ENCODE data around the gene JAZF1.

JAZF1 gene

GRCh38 chr7:28052933-28053332, 127.7 kb downstream of the JAZF1 start:
- no peaks in the 10 kb centered on the region for H3K36me3 ChIP-seq
- H3K9me3 ChIP-seq: no peaks in the 10 kb centered on the region
- no peak overlapping the region for H3K27ac ChIP-seq
- no peak overlapping the region for H3K4me3 ChIP-seq (ENCODE audit: low read depth in 1 of 2, low read length in 1 of 2)
- TF ChIP-seq, protein P1, sequence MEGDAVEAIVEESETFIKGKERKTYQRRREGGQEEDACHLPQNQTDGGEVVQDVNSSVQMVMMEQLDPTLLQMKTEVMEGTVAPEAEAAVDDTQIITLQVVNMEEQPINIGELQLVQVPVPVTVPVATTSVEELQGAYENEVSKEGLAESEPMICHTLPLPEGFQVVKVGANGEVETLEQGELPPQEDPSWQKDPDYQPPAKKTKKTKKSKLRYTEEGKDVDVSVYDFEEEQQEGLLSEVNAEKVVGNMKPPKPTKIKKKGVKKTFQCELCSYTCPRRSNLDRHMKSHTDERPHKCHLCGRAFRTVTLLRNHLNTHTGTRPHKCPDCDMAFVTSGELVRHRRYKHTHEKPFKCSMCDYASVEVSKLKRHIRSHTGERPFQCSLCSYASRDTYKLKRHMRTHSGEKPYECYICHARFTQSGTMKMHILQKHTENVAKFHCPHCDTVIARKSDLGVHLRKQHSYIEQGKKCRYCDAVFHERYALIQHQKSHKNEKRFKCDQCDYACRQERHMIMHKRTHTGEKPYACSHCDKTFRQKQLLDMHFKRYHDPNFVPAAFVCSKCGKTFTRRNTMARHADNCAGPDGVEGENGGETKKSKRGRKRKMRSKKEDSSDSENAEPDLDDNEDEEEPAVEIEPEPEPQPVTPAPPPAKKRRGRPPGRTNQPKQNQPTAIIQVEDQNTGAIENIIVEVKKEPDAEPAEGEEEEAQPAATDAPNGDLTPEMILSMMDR (IDR thresholded peaks at IDR 0.05): no peak
- H3K4me1 ChIP-seq (ENCODE audit: control insufficient read depth in 1 of 2, insufficient read depth in 1 of 2, low read depth in 1 of 2, low read length in 1 of 2): peaks cover 10 to 13% of the 10 kb centered on the region in 2 experiments
- H3K27me3 ChIP-seq: no peaks in the 10 kb centered on the region

DNA sequence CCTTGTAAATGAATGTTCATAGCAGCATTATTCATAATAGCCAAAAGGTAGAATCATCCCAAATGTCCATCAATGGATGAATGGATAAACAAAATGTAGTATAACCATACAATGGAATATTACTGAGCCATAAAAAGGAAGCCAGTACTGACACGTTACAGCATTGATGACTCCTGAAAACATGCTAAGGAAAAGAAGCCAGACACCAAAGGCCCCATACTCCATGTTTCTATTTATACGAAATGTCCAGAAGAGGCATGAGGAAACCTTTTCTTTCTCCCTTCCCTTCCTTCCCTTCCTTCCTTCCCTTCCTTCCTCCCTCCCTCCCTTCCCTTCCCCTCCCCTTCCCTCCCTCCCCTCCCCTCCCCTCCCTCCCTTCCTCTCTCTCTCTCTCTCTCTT, 131.9 kb downstream of the JAZF1 start:
- Histone ChIP-seq H3K27me3 (no peaks in the 10 kb centered on the region), H3K4me3 (ENCODE audit: low read depth in 1 of 2, low read length in 1 of 2) (no peak overlapping the region), H3K4me1 (ENCODE audit: control insufficient read depth in 1 of 2, insufficient read depth in 1 of 2, low read depth in 1 of 2, low read length in 1 of 2) (no peaks in the 10 kb centered on the region), H3K9me3 (no peaks in the 10 kb centered on the region), H3K36me3 (no peaks in the 10 kb centered on the region), H3K27ac (no peak overlapping the region)
- TF ChIP-seq, protein P1 (IDR thresholded peaks at IDR 0.05): no peak

- TF ChIP-seq, protein P1 (IDR thresholded peaks at IDR 0.05): no peak
- H3K27me3 ChIP-seq: no peaks in the 10 kb centered on the region
- H3K27ac ChIP-seq: no peak overlapping the region
Measured at GRCh38 chr7:28046035-28046434, 134.6 kb downstream of the JAZF1 start.

DNA sequence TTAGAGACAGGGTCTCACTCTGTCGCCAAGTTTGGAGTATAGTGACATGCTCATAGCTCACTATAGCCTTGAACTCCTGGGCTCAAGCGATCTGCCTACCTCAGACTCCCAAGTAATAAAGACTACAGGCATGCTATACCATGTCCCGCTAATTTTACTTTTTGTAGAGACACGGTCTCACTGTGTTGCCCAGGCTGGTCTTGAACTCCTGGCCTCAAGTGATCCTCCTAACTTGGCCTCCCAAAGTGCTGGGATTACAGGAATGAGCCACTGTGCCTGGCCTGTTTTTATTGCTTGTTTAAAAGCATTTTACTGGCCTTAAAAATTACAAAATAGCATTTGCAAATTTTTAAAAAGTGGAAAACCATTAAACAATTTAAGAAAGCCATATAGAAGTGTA, 135.0 kb downstream of the JAZF1 start:
- Histone ChIP-seq H3K9me3 (no peaks in the 10 kb centered on the region), H3K27ac (no peak overlapping the region), H3K4me3 (ENCODE audit: low read depth in 1 of 2, low read length in 1 of 2) (no peak overlapping the region), H3K4me1 (ENCODE audit: control insufficient read depth in 1 of 2, insufficient read depth in 1 of 2, low read depth in 1 of 2, low read length in 1 of 2) (no peaks in the 10 kb centered on the region), H3K27me3 (no peaks in the 10 kb centered on the region), H3K36me3 (no peaks in the 10 kb centered on the region)
- TF ChIP-seq, protein P1 (IDR thresholded peaks at IDR 0.05): no peak

More at GRCh38 chr7:28046035-28046434, 134.6 kb downstream of the JAZF1 start:
- no peak overlapping the region for H3K4me3 ChIP-seq (ENCODE audit: low read depth in 1 of 2, low read length in 1 of 2)
- H3K9me3 ChIP-seq: no peaks in the 10 kb centered on the region
- H3K4me1 ChIP-seq (ENCODE audit: control insufficient read depth in 1 of 2, insufficient read depth in 1 of 2, low read depth in 1 of 2, low read length in 1 of 2): no peaks in the 10 kb centered on the region
- H3K36me3 ChIP-seq: no peaks in the 10 kb centered on the region

GRCh38 chr7:28044825-28045224, 135.8 kb downstream of the JAZF1 start:
- no peaks in the 10 kb centered on the region for H3K27me3 ChIP-seq
- no peaks in the 10 kb centered on the region for H3K9me3 ChIP-seq

More at GRCh38 chr7:28044825-28045224, 135.8 kb downstream of the JAZF1 start:
- TF ChIP-seq, protein P1 (IDR thresholded peaks at IDR 0.05): no peak
- Histone ChIP-seq H3K4me1 (ENCODE audit: control insufficient read depth in 1 of 2, insufficient read depth in 1 of 2, low read depth in 1 of 2, low read length in 1 of 2) (no peaks in the 10 kb centered on the region), H3K36me3 (no peaks in the 10 kb centered on the region), H3K4me3 (ENCODE audit: low read depth in 1 of 2, low read length in 1 of 2) (no peak overlapping the region), H3K27ac (no peak overlapping the region)
